ENCODE data around the gene CDH23. TPM values are rescaled to one million over a fixed set of nuclear protein-coding genes. Genes with fewer than 3 reads are reported as not detected.

CDH23 gene
- total RNA-seq, 2 experiments from 2014 or later: 4.6 to 5.2 TPM

DNA sequence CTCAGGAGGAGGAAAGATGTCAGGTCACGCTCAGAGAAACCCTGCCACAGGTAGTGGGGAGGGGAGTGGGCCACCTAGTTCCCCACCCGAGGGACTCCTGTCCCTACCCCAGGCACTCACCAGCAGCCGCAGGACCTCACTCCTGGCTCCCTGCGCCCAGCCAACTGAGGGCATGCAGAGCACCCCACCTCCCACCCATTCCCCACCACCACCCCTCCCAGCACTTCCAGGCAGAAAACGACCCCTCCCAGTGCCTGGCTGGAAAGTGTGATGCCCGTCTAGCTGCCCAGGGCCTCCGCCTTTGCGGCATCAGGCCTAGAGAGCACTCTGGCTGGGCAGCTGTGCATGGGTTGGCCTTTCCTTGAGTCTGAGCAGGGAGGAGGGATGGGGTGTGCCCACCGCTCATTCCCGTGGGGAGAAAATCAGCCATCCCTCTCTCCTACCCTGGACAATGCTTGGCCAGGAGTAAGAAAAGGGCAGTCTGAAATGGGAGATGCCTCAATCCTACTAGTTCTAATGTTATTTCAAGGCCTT is 321.5 kb downstream of the CDH23 start:
- H3K9me3 Mint-ChIP-seq: no peaks in the 10 kb centered on the region
- intact Hi-C loops (cut with DNase I, micrococcal nuclease): no loop called here
- no peaks in the 10 kb centered on the region for H3K36me3 Mint-ChIP-seq (ENCODE audit: low read depth)
- POLR2A ChIA-PET: interaction anchor here (1.2 kb wide), 1 partner anchor 9 kb away, joined by 5 read pairs; no protein-coding TSS in a partner anchor
- Histone ChIP-seq H3K4me3 (ENCODE audit: low read length) (no peak overlapping the region), H3K9me3 (ENCODE audit: control insufficient read depth in 1 of 2, insufficient read depth in 1 of 2, low read length in 2 of 2) (no peaks in the 10 kb centered on the region), H3K36me3 (ENCODE audit: insufficient read depth, low read length) (no peaks in the 10 kb centered on the region), H3K4me1 (ENCODE audit: insufficient read depth, low read length) (peaks cover 89% of the 10 kb centered on the region), H3K27ac (ENCODE audit: low read depth in 1 of 2, low read length in 2 of 2) (no peak overlapping the region), H3K27me3 (ENCODE audit: control insufficient read depth in 1 of 2, insufficient read depth in 2 of 2, low read length in 2 of 2) (no peaks in the 10 kb centered on the region)
- CTCF ChIA-PET: no interaction called here
- H3K27me3 Mint-ChIP-seq: no peaks in the 10 kb centered on the region
- ATAC-seq (ENCODE audit: poor library complexity) (no peak), DNase-seq (no peak)
- TF ChIP-seq CTCF (IDR thresholded peaks at IDR 0.05): no peak
- peaks cover 54% of the 10 kb centered on the region for H3K4me1 Mint-ChIP-seq (ENCODE audit: low read depth)
- H3K27ac Mint-ChIP-seq: peak overlapping the region; percentile 36
- H3K4me3 Mint-ChIP-seq: no peak overlapping the region

DNA sequence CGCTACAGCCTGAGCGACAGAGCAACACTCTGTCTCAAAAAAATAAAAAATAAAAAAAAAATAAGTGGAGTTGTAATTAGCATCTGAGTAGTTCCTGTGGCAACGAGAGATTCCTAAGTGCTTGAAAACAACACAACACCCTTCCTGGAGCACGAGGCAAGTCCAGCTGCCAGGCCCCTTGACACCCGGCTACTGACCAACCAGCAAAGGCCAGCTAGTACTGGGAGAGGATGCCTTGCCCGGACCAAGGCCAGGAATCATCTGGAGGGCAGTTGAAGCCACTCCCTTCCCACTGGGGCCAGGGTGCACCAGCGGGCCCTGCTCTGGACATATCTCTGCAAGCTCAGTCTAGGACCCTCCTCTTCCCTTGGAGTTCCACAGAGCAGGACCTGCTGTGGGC is 322.3 kb downstream of the CDH23 start:
- no peaks in the 10 kb centered on the region for H3K9me3 Mint-ChIP-seq

DNA sequence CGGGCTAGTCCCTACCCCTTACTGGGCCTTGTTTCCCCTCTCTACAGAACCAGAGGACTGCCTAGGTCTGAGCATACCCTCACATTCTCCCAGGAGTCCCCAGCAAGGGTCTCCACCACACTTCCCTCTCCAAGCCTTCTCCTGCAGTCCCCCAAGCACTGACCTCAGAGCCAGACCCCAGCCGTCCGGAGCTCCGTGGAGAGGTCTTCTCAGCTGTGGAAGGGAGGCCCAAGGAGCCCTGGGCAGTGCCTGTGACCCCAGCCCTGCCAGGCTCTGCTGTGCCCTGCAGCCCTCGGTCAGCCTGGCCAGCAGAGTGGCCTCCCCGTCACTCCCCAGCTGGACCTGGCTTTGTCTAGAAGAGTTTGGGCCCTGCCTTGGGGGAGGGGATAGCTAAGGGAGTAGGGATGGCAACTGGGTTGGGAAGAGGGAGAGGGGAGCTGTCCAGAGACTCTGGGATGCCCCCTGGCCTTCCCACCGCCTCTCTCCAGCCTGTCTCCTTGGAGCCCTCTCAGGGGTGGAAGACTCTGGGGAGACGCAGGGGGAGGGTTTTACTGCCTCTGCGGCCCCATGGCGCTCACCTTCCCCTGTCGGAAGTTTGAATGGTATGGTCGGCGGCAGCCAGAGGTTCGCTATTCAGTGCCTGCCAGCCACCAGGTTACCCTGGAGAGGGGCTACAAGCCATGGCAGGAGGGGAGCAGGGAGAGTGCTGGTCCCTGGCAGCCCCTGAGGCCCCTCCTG is 322.9 kb downstream of the CDH23 start, which contains the start of gene C10orf105:
C10orf105 (minus strand) TSS at position 315 of the 738 bp plus-strand sequence. CDS start 3,441 bp downstream, outside the sequence.
- ChIA-PET CTCF (interaction anchor here (1.7 kb wide), 1 partner anchor 12 kb away, joined by 6 read pairs; no protein-coding TSS in a partner anchor), POLR2A (interaction anchor here (0.7 kb wide), 1 partner anchor 197 kb away, joined by 3 read pairs; no protein-coding TSS in a partner anchor)
- no peaks in the 10 kb centered on the region for H3K27me3 ChIP-seq (ENCODE audit: control insufficient read depth in 1 of 2, insufficient read depth in 2 of 2, low read length in 2 of 2)
- no peaks in the 10 kb centered on the region for H3K36me3 ChIP-seq (ENCODE audit: insufficient read depth, low read length)
- no peaks in the 10 kb centered on the region for H3K9me3 ChIP-seq (ENCODE audit: control insufficient read depth in 1 of 2, insufficient read depth in 1 of 2, low read length in 2 of 2)
- Mint-ChIP-seq H3K4me1 (ENCODE audit: low read depth) (peaks cover 43% of the 10 kb centered on the region), H3K36me3 (ENCODE audit: low read depth) (no peaks in the 10 kb centered on the region), H3K27ac (peak within 1 kb of the TSS; percentile 36), H3K9me3 (no peaks in the 10 kb centered on the region), H3K4me3 (no peak within 1 kb of the TSS), H3K27me3 (no peaks in the 10 kb centered on the region)
- TF ChIP-seq CTCF (IDR thresholded peaks at IDR 0.05): no peak
- intact Hi-C loops (cut with DNase I, micrococcal nuclease): no loop called here
- DNase-seq (no peak), ATAC-seq (ENCODE audit: poor library complexity) (no peak)
- peaks cover 89% of the 10 kb centered on the region for H3K4me1 ChIP-seq (ENCODE audit: insufficient read depth, low read length)
- no peak within 1 kb of the TSS for H3K4me3 ChIP-seq (ENCODE audit: low read length)
- H3K27ac ChIP-seq (ENCODE audit: low read depth in 1 of 2, low read length in 2 of 2): no peak within 1 kb of the TSS

More for the DNA sequence above, 322.3 kb downstream of the CDH23 start:
- ChIA-PET CTCF (no interaction called here), POLR2A (interaction anchor here (0.7 kb wide), 1 partner anchor 197 kb away, joined by 3 read pairs; no protein-coding TSS in a partner anchor)
- Histone ChIP-seq H3K36me3 (ENCODE audit: insufficient read depth, low read length) (no peaks in the 10 kb centered on the region), H3K9me3 (ENCODE audit: control insufficient read depth in 1 of 2, insufficient read depth in 1 of 2, low read length in 2 of 2) (no peaks in the 10 kb centered on the region), H3K4me3 (ENCODE audit: low read length) (no peak overlapping the region), H3K4me1 (ENCODE audit: insufficient read depth, low read length) (peaks cover 89% of the 10 kb centered on the region), H3K27ac (ENCODE audit: low read depth in 1 of 2, low read length in 2 of 2) (no peak overlapping the region), H3K27me3 (ENCODE audit: control insufficient read depth in 1 of 2, insufficient read depth in 2 of 2, low read length in 2 of 2) (no peaks in the 10 kb centered on the region)
- intact Hi-C loops (cut with DNase I, micrococcal nuclease): no loop called here
- Mint-ChIP-seq H3K4me1 (ENCODE audit: low read depth) (peaks cover 46% of the 10 kb centered on the region), H3K36me3 (ENCODE audit: low read depth) (no peaks in the 10 kb centered on the region), H3K27ac (peak overlapping the region; percentile 36), H3K27me3 (no peaks in the 10 kb centered on the region), H3K4me3 (no peak overlapping the region)
- ATAC-seq (ENCODE audit: poor library complexity) (no peak), DNase-seq (no peak)
- no peak for TF ChIP-seq CTCF (IDR thresholded peaks at IDR 0.05)
